GM19351 (cell line): ENCODE measurements around the gene RFNG.

Source experiments
- ATAC-seq: cut with Tn5 transposase; IDR thresholded peaks from one replicate; pipeline ENCODE4 v1.9.1; 2021; ENCODE audit warnings: mild to moderate bottlenecking, moderate library complexity; ENCODE audit not compliant: unreplicated experiment

The RFNG gene

GRCh38 chr17:82078433-82078832 is 26.8 kb upstream of the RFNG start:
- ATAC-seq: no peak

- no peak for ATAC-seq
Observed at GRCh38 chr17:82077617-82078358, 26.2 kb upstream of the RFNG start.

- ATAC-seq: no peak
Observed at GRCh38 chr17:82076785-82077591, 25.4 kb upstream of the RFNG start.

DNA sequence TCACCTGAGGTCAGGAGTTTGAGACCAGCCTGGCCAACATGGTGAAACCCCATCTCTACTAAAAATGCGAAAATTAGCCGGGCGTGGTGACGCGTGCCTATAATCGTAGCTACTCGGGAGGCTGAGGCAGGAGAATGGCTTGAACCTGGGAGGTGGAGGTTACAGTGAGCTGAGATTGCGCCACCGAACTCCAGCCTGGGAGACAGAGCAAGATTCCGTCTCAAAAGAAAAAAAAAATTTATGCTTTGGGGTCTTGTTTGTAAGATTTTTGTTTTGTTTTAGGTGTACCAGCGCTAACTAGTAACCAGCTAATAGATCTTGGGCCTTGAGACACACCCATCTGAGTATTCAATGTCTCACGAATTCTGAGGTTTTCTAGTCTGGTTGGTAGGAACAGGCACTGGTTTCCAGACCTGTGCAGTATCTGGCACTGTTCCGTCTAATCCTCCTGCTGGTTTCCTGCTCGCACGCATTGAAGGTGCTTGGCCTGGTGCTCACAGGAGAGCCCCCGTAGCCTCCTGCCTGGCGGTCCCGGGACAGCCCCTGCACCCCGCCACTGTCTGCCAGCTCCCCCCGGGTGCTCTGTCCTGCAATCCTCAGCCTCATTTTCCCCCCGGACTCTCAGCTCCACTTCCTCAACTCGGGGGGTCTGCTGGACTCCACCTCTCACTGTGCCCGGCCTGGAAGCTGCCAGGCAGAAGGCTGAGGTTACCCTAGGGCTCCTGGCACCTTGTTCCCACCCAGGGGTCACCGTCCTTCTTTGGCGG is 24.6 kb upstream of the RFNG start:
- ATAC-seq: no peak

- no peak for ATAC-seq
Observed at GRCh38 chr17:82073446-82073845, 21.8 kb upstream of the RFNG start.

DNA sequence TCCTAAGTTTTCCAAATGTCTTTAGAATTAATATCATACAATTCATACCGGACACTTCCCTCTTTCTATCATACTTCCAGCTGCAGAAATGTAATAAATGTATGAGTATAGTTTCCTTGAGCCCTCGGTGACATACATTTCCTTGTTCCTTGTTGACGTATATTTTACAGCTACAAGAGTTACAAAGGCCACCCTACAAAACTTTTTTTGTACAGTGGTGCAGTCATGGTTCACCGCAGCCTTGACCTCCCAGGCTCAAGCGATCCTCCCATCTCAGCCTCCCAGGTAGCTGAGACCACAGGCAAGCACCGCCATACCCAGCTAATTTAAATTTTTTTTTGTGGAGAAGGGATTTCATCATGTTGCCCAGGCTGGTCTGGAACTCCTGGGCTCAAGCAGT is 21.2 kb upstream of the RFNG start:
- ATAC-seq: no peak

DNA sequence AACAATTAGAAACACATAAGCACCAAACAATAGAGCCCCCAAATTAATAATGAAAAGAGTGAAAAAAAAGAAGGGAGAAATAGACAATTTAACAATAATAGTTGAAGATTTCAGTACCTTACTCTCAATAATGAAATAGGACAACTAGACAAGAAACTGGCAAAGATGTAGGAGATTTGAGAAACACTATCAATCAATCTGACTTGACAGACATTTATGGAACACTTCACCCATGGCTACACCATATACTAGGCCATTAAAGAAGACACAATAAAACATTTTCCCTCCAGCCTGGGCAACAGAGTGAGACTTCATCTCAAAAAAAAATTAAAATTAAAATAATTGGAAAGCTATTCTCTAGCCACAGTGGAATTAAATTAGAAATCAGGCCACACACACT is 19.0 kb upstream of the RFNG start:
- ATAC-seq: no peak

DNA sequence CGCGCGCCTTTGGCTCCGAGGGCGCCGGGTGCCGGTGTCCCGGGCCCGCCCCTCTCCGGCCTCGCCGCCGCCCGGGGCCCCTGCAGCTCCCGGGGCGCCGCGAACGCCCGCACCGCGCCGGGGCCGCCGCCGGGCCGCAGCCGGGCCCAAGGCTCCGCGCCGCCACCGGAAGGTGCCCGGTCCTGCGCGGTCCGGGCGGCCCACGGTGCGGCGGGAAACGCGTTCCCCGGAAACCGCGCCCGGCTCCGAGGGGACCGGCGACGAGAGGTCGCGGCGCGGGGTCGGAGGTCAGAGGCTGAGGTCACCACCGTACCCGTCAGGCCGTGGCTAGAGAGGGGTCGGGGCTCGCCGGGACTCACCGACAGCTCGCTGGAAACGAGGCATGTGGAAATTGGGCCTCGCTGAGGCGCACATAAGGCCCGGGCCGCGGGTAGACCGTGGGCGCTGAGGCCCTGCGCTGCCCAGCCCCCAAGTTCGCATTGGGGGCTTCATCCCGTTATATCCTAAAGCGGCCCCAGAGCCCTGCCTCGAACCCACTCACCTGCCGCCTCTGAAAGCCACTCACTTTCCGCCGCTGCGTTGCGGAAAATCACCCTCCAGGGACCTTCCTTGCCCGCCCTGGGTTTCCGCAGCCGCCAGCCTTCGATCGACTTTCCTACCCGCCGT is 14.2 kb upstream of the RFNG start, which contains the start of gene DUS1L:
TSS of gene DUS1L (minus strand) at position 167 of the 666 bp plus-strand sequence. CDS start 745 bp downstream, outside the sequence.
- peak; percentile 53 for ATAC-seq

DNA sequence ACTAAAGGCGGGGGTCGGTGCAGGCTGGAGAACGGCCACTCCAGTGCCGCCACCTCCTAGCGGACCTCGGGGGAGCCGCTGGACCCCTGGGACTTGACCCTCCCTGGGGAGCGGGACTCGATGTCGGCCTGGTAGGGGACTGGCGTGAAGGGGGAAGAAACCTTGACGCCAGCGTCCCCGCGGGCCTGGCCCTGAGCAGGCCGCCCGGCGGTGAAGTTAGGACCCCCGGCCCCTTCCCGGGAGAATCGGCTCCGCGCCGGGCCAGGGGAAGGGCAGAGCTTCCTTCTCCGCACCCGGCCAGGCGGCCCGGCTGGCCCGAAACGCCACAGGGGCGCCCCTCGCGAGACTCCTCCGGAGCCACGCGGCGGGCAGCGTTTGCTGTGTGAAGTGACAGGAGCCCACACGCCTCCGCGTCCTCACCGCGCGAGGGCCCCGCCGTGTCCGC is 13.6 kb upstream of the RFNG start:
- ATAC-seq: peak; percentile 28

GRCh38 chr17:82064433-82065192 is 13.0 kb upstream of the RFNG start:
- no peak for ATAC-seq

DNA sequence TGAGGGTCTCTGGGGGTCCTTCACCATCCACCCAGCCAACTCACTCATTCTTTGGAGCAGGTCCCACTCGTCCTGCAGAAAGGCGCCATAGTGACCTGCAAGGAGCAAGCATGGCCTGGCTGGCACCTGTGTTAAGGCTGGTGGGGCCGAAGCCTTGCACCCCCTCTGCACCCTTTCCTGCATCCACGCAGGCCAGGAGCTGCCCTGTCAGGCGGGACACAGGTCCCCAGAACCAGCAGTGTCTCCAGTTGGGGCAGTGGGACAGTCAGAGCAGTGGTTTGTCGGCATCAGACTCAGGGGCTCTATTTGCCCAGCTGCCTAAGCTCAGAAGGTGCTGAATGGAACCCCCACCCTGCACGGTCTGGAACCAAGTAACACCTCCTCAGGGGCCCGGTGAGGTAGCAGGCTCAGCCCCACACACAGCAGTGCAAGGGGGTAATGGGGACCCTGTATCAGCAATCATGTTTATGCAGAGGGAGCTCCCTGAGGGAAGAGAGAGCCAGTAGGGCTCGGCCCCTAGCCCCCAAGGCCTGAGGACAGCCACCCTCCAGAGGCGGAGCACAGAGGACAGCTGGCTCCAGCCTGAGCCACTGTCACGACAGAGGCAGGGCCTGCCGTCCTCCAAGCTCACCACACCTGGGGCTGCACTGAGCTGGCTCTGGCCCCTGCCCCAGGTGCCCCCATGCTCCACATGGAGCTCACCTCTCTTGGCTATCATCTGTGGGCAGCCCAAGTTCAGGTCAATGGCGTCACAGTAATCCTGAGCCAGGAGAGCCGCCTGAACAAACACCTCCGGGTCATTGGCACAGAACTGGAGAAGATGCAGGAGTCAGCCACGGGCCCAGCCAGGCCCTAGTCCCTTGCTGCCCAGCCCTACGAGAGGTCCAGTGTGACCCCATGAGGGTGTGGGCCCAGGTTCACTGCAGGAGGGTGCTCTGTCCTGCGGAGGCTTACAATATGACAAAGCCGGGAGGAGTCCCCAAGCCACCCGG is 12.1 kb upstream of the RFNG start:
- no peak for ATAC-seq

- no peak for ATAC-seq
Observed at GRCh38 chr17:82062984-82063368, 11.4 kb upstream of the RFNG start.

GRCh38 chr17:82062076-82062983 is 10.7 kb upstream of the RFNG start:
- ATAC-seq: no peak

GRCh38 chr17:82061047-82061925 is 9.7 kb upstream of the RFNG start:
- no peak for ATAC-seq

DNA sequence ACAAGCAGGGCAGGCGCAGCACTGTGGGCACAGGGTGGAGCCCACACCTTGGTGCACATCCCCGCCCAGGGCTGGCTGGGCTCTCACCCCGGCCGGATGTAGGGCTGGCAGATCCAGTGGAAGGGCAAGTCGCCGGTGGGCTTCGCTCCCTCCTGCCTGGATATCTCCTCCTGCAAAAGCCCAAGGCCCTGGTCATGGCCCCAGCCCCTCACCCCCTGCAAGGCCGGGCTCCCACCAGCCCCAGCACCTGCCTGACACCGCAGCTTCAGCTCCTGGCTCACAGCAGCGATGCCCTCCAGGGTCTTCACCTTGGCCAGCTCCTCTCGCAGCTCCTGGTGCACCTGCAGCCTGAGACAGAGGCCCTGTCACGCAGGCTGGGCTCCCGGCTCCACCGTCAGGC is 9.0 kb upstream of the RFNG start:
- ATAC-seq: no peak

GRCh38 chr17:82060001-82060380 is 8.4 kb upstream of the RFNG start:
- ATAC-seq: no peak
